Gastrocnemius medialis (tissue), 4 donors: ENCODE results near the gene PPARGC1A. TPM values are rescaled to one million over a fixed set of nuclear protein-coding genes. Genes with fewer than 3 reads are reported as not detected.

Experiments used
- ATAC-seq, 2 donors: fragments of 150-250 bp; one replicate each; pipeline ENCODE4 v1.9.1; 2016
- DNase-seq, 2 donors: peaks; one replicate each; pipeline ENCODE4 v3.0.0-alpha.2; 2019
- H3K27ac ChIP-seq, 4 donors: fragments of 200-600 bp; sonication (generic); 1 replicate in 1 of 4; 2 replicates in 3 of 4; pipeline ENCODE4 v1.5.1; 2016 to 2018; ENCODE audit warnings: mild to moderate bottlenecking in 2 of 4, moderate library complexity in 1 of 4
- H3K27me3 ChIP-seq, 3 donors: fragments of 200-600 bp; sonication (generic) in 2 of 3; 1 replicate in 1 of 3; 2 replicates in 2 of 3; pipeline versions ENCODE4 v1.5.1 to v1.6.0; 2016 to 2019; ENCODE audit warnings: mild to moderate bottlenecking in 1 of 3, moderate library complexity in 1 of 3
- H3K36me3 ChIP-seq, 2 donors: fragments of 200-600 bp; sonication (generic) in 1 of 2; one replicate each; pipeline ENCODE4 v1.5.1; 2017 to 2018
- H3K4me1 ChIP-seq, 2 donors: fragments of 200-600 bp; sonication (generic) in 1 of 2; one replicate each; pipeline ENCODE4 v1.5.1; 2016 to 2017; ENCODE audit warnings: mild to moderate bottlenecking in 2 of 2
- H3K4me3 ChIP-seq, 4 donors: fragments of 200-600 bp; sonication (generic) in 3 of 4; 1 replicate in 1 of 4; 2 replicates in 3 of 4; pipeline ENCODE4 v1.5.1; 2016 to 2019; ENCODE audit warnings: mild to moderate bottlenecking in 2 of 4
- H3K9me3 ChIP-seq, 3 donors: fragments of 200-600 bp; sonication (generic) in 2 of 3; 1 replicate in 1 of 3; 2 replicates in 2 of 3; pipeline ENCODE4 v1.5.1; 2016 to 2019
- CTCF ChIP-seq, 5 experiments: fragments of 450-650 bp in 3 of 5; fragments of 200-600 bp in 2 of 5; sonication (generic) in 2 of 5; IDR thresholded peaks in 4 of 5; conservative IDR thresholded peaks in 1 of 5; 1 replicate in 4 of 5; 2 replicates in 1 of 5; pipeline ENCODE4 v1.5.1; 2016 to 2019; ENCODE audit warnings: antibody characterized with exemption in 5 of 5, mild to moderate bottlenecking in 3 of 5, moderate library complexity in 3 of 5
- POLR2A ChIP-seq, 2 donors: fragments of 450-650 bp; IDR thresholded peaks; one replicate each; pipeline ENCODE4 v1.6.1; 2017; ENCODE audit warnings: antibody characterized with exemption in 2 of 2, mild to moderate bottlenecking in 2 of 2, moderate library complexity in 2 of 2
- in situ Hi-C, 4 donors: fragments of 200-750 bp; cut with MboI; loops; one replicate each; pipeline versions ENCODE4 v1.15.0 to v1.8.0; 2017; ENCODE audit warnings: low sequenced_read_pairs in 4 of 4
- intact Hi-C: fragments of 100-400 bp; cut with DNase I; formaldehyde crosslinking; loops from one replicate; pipeline ENCODE4 v1.15.1; 2023; ENCODE audit warnings: low total_unique reads
- total RNA-seq, 4 donors: library from RNA; depleted of rRNA; stranded (reverse); fragments of >200 nt; gene quantifications; one replicate each; pipeline versions ENCODE4 v1.1.0 to v1.2.3, GENCODE V29; 2016

PPARGC1A gene
- total RNA-seq, 4 donors from 2014 or later = 30.6 to 68.9 (median 52.3) TPM

GRCh38 chr4:23871426-23871825 is 18.4 kb downstream of the PPARGC1A start:
- no peaks in the 10 kb centered on the region for H3K9me3 ChIP-seq
- H3K36me3 ChIP-seq = no peaks in the 10 kb centered on the region
- peak overlapping the region in 2 of 4 donors; percentile 19 to 21 for H3K4me3 ChIP-seq
- peaks cover 80 to 81% of the 10 kb centered on the region in 2 donors for H3K4me1 ChIP-seq
- in situ Hi-C loops (no loop called here), intact Hi-C loops (no loop called here)
- ATAC-seq = no peak
- H3K27ac ChIP-seq = peak overlapping the region; percentile 84 to 99 (median 90)
- no peak for DNase-seq
- TF ChIP-seq CTCF (IDR thresholded peaks at IDR 0.05 in 4 of 5, conservative IDR thresholded peaks at IDR 0.05 in 1 of 5) = no peak
- no peak for TF ChIP-seq POLR2A (IDR thresholded peaks at IDR 0.05)
- H3K27me3 ChIP-seq = no peaks in the 10 kb centered on the region

- H3K27ac ChIP-seq = peak overlapping the region; percentile 20 to 95 (median 52)
Observed at GRCh38 chr4:23866450-23867075, 23.3 kb downstream of the PPARGC1A start.

GRCh38 chr4:23861897-23862296 is 27.9 kb downstream of the PPARGC1A start:
- intact Hi-C loops = loop anchor here (10.0 kb wide), 1 partner anchor 553 kb away; no protein-coding TSS in a partner anchor
- no peak for DNase-seq
- TF ChIP-seq POLR2A (IDR thresholded peaks at IDR 0.05) = no peak
- no peak for TF ChIP-seq CTCF (IDR thresholded peaks at IDR 0.05 in 4 of 5, conservative IDR thresholded peaks at IDR 0.05 in 1 of 5)
- peaks cover 51 to 66% of the 10 kb centered on the region in 2 donors for H3K4me1 ChIP-seq
- ATAC-seq = no peak
- peak overlapping the region; percentile 17 to 95 (median 44) for H3K27ac ChIP-seq
- H3K9me3 ChIP-seq = no peaks in the 10 kb centered on the region
- no peak overlapping the region for H3K4me3 ChIP-seq
- H3K27me3 ChIP-seq = no peaks in the 10 kb centered on the region
- no peaks in the 10 kb centered on the region for H3K36me3 ChIP-seq
- in situ Hi-C loops = no loop called here

More at GRCh38 chr4:23866450-23867075, 23.3 kb downstream of the PPARGC1A start:
- in situ Hi-C loops (no loop called here), intact Hi-C loops (loop anchor here (10.0 kb wide), 1 partner anchor 548 kb away; no protein-coding TSS in a partner anchor)
- no peak for DNase-seq
- H3K9me3 ChIP-seq = no peaks in the 10 kb centered on the region
- peaks cover 69 to 71% of the 10 kb centered on the region in 2 donors for H3K4me1 ChIP-seq
- no peaks in the 10 kb centered on the region for H3K36me3 ChIP-seq
- no peak overlapping the region for H3K4me3 ChIP-seq
- TF ChIP-seq POLR2A (IDR thresholded peaks at IDR 0.05) (no peak), CTCF (IDR thresholded peaks at IDR 0.05 in 4 of 5, conservative IDR thresholded peaks at IDR 0.05 in 1 of 5) (no peak)
- H3K27me3 ChIP-seq = no peaks in the 10 kb centered on the region
- no peak for ATAC-seq

GRCh38 chr4:23860919-23861318 is 28.9 kb downstream of the PPARGC1A start:
- Histone ChIP-seq H3K36me3 (no peaks in the 10 kb centered on the region), H3K4me1 (peaks cover 53 to 68% of the 10 kb centered on the region in 2 donors), H3K4me3 (no peak overlapping the region), H3K9me3 (no peaks in the 10 kb centered on the region), H3K27ac (peak overlapping the region in 3 of 4 donors; percentile 4 to 95 (median 32)), H3K27me3 (no peaks in the 10 kb centered on the region)
- TF ChIP-seq POLR2A (IDR thresholded peaks at IDR 0.05) (no peak), CTCF (IDR thresholded peaks at IDR 0.05 in 4 of 5, conservative IDR thresholded peaks at IDR 0.05 in 1 of 5) (no peak)
- in situ Hi-C loops (no loop called here), intact Hi-C loops (loop anchor here (10.0 kb wide), 1 partner anchor 554 kb away; no protein-coding TSS in a partner anchor)
- ATAC-seq = no peak
- DNase-seq = no peak
